T-cell (primary cell): Measurements from ENCODE around the gene POC1A. TPM values are rescaled to one million over a fixed set of nuclear protein-coding genes. Genes with fewer than 3 reads are reported as not detected.

Experiments
- ATAC-seq, 4 experiments: fragments of 200-7000 bp in 3 of 4; fragments of 150-1000 bp in 1 of 4; cut with Tn5 transposase; replicated peaks in 1 of 4; 1 replicate in 3 of 4; 2 replicates in 1 of 4; pipeline ENCODE4 v1.10.0; 2021; ENCODE audit warnings: moderate library complexity in 3 of 4, mild to moderate bottlenecking in 2 of 4, moderate number of reproducible peaks in 1 of 4
- CTCF ChIA-PET, 2 donors: fragments of 300-600 bp; sonication (Branson Sonifier 250); formaldehyde crosslinking; loops; one replicate each; lab custom pipeline; 2022; ENCODE audit warnings: antibody characterized with exemption in 2 of 2; lab: Charles Lee
- POLR2A ChIA-PET, 2 donors: fragments of 300-600 bp; sonication (Branson Sonifier 250); formaldehyde crosslinking; loops; one replicate each; lab custom pipeline; 2022; ENCODE audit warnings: antibody characterized with exemption in 2 of 2; lab: Charles Lee
- DNase-seq, 35 experiments: peaks; one replicate each; pipeline versions ENCODE4 v3.0.0 to v3.0.0-alpha.2; 2013 to 2023
- H3K27ac ChIP-seq: one replicate; pipeline ENCODE4 v1.5.1; 2013; ENCODE audit warnings: low read length
- H3K27me3 ChIP-seq, 2 experiments: replicated peaks in 1 of 2; 1 replicate in 1 of 2; 2 replicates in 1 of 2; pipeline versions ENCODE4 v1.6.1 to v1.7.0; 2013; ENCODE audit warnings: low read length in 1 of 2, mixed read lengths in 1 of 2; ENCODE audit not compliant: control insufficient read depth in 2 of 2, insufficient read depth in 2 of 2; ENCODE audit errors: extremely low read depth in 1 of 2
- H3K36me3 ChIP-seq, 2 donors: 1 replicate in 1 of 2; 2 replicates in 1 of 2; pipeline versions ENCODE4 v1.6.1 to v1.7.0; 2013; ENCODE audit warnings: low read length in 1 of 2; ENCODE audit not compliant: control insufficient read depth in 2 of 2, insufficient read depth in 1 of 2; ENCODE audit errors: extremely low read depth in 1 of 2
- H3K4me1 ChIP-seq, 2 experiments: 1 replicate in 1 of 2; 2 replicates in 1 of 2; pipeline versions ENCODE4 v1.6.1 to v1.7.0; 2013; ENCODE audit warnings: low read length in 2 of 2, mixed read lengths in 1 of 2; ENCODE audit not compliant: insufficient read depth in 2 of 2, control insufficient read depth in 1 of 2; ENCODE audit errors: extremely low read depth in 1 of 2
- H3K4me3 ChIP-seq, 2 donors: 1 replicate in 1 of 2; 2 replicates in 1 of 2; pipeline versions ENCODE4 v1.5.1 to v1.7.0; 2013; ENCODE audit warnings: mild to moderate bottlenecking in 2 of 2, low read length in 1 of 2, moderate library complexity in 1 of 2; ENCODE audit not compliant: control insufficient read depth in 1 of 2; ENCODE audit errors: extremely low read depth in 1 of 2
- H3K9me3 ChIP-seq: 2 replicates; pipeline ENCODE4 v1.7.0; 2013
- H3K27ac Mint-ChIP-seq, 2 donors: one replicate each; pipeline ENCODE4 v1.8.0; 2020 to 2021; ENCODE audit warnings: mild to moderate bottlenecking in 2 of 2, mixed read lengths in 2 of 2
- H3K27me3 Mint-ChIP-seq, 2 donors: one replicate each; pipeline ENCODE4 v1.8.0; 2021 to 2022; ENCODE audit warnings: mixed read lengths in 2 of 2
- H3K36me3 Mint-ChIP-seq: one replicate; pipeline ENCODE4 v1.8.0; 2021; ENCODE audit warnings: mixed read lengths
- H3K4me1 Mint-ChIP-seq, 3 donors: one replicate each; pipeline ENCODE4 v1.8.0; 2020 to 2022; ENCODE audit warnings: mixed read lengths in 3 of 3, mild to moderate bottlenecking in 1 of 3
- H3K4me3 Mint-ChIP-seq, 3 donors: one replicate each; pipeline ENCODE4 v1.8.0; 2020 to 2022; ENCODE audit warnings: mild to moderate bottlenecking in 3 of 3, mixed read lengths in 3 of 3, moderate library complexity in 3 of 3
- H3K9me3 Mint-ChIP-seq, 3 donors: one replicate each; pipeline ENCODE4 v1.8.0; 2020 to 2022; ENCODE audit warnings: mixed read lengths in 3 of 3
- WGBS: methylation state at CpG from one replicate; pipeline ENCODE4 v1.1.5; 2013; ENCODE audit warnings: missing lambda C conversion rate; ENCODE audit not compliant: insufficient coverage; 5-methylcytosine and 5-hydroxymethylcytosine counted together
- total RNA-seq, 35 experiments: library from RNA in 6 of 35; stranded (reverse) in 6 of 35; fragments of 120-200 nt in 1 of 35; gene quantifications; one replicate each; pipeline versions ENCODE4 v1.2.1 to v1.2.4 and lab custom pipeline; 2013 to 2026

The POC1A gene
- total RNA-seq, 5 donors from 2014 or later (not counting 1 experiment from before 2014, with no cell fraction given), result 0.91 to 1.9 (median 1.7) TPM

GRCh38 chr3:52132930-52133329 lies 21.3 kb downstream of the POC1A start:
- Histone ChIP-seq H3K27ac (no peak overlapping the region), H3K36me3 (peaks cover 0 to 7% of the 10 kb centered on the region in 2 donors), H3K4me3 (no peak overlapping the region), H3K9me3 (no peaks in the 10 kb centered on the region), H3K4me1 (no peaks in the 10 kb centered on the region), H3K27me3 (no peaks in the 10 kb centered on the region)
- Mint-ChIP-seq H3K4me1 (peaks cover 0 to 1% (median 0%) of the 10 kb centered on the region in 3 donors), H3K27me3 (no peaks in the 10 kb centered on the region), H3K36me3 (no peaks in the 10 kb centered on the region), H3K9me3 (no peaks in the 10 kb centered on the region), H3K4me3 (no peak overlapping the region), H3K27ac (no peak overlapping the region)
- ATAC-seq (no peak), DNase-seq (no peak)
- POLR2A ChIA-PET, result no interaction called here
- CTCF ChIA-PET, result no interaction called here
- WGBS, result 97% methylated on average over 6 of the region's 8 CpGs

- H3K9me3 Mint-ChIP-seq, result no peaks in the 10 kb centered on the region
- no peaks in the 10 kb centered on the region for H3K36me3 Mint-ChIP-seq
- H3K4me1 Mint-ChIP-seq, result peaks cover 0 to 1% (median 0%) of the 10 kb centered on the region in 3 donors
- H3K36me3 ChIP-seq, result peaks cover 0 to 2% of the 10 kb centered on the region in 2 donors
- ChIA-PET CTCF (no interaction called here), POLR2A (no interaction called here)
- H3K9me3 ChIP-seq, result no peaks in the 10 kb centered on the region
- H3K27me3 ChIP-seq, result no peaks in the 10 kb centered on the region
- H3K4me3 ChIP-seq, result no peak overlapping the region
- H3K4me3 Mint-ChIP-seq, result no peak overlapping the region
- DNase-seq (no peak), ATAC-seq (no peak)
- H3K27me3 Mint-ChIP-seq, result no peaks in the 10 kb centered on the region
- H3K27ac ChIP-seq, result no peak overlapping the region
- no CpG with 5 or more reads among the region's 1 CpG for WGBS
- no peaks in the 10 kb centered on the region for H3K4me1 ChIP-seq
- H3K27ac Mint-ChIP-seq, result no peak overlapping the region
Measured at GRCh38 chr3:52132041-52132440, 22.2 kb downstream of the POC1A start.

GRCh38 chr3:52130966-52131622 lies 23.1 kb downstream of the POC1A start:
- H3K36me3 ChIP-seq, result peaks cover 0 to 1% of the 10 kb centered on the region in 2 donors
- POLR2A ChIA-PET, result interaction anchor here in 1 of 2 donors (0.6 kb wide), 1 partner anchor 54 kb away, joined by 6 read pairs; no protein-coding TSS in a partner anchor
- peaks cover 0 to 1% (median 0%) of the 10 kb centered on the region in 3 donors for H3K4me1 Mint-ChIP-seq
- WGBS, result 74% methylated on average over 7 of the region's 14 CpGs
- H3K27me3 ChIP-seq, result no peaks in the 10 kb centered on the region
- H3K27ac ChIP-seq, result no peak overlapping the region
- H3K9me3 Mint-ChIP-seq, result no peaks in the 10 kb centered on the region
- CTCF ChIA-PET, result interaction anchor here (0.6 kb wide), 2 partner anchors 11 to 125 kb away, joined by 5 to 7 read pairs; no protein-coding TSS in a partner anchor
- H3K36me3 Mint-ChIP-seq, result no peaks in the 10 kb centered on the region
- H3K9me3 ChIP-seq, result no peaks in the 10 kb centered on the region
- DNase-seq (no peak), ATAC-seq (no peak)
- H3K27ac Mint-ChIP-seq, result no peak overlapping the region
- no peak overlapping the region for H3K4me3 Mint-ChIP-seq
- H3K4me1 ChIP-seq, result no peaks in the 10 kb centered on the region
- no peak overlapping the region for H3K4me3 ChIP-seq
- no peaks in the 10 kb centered on the region for H3K27me3 Mint-ChIP-seq

GRCh38 chr3:52128118-52128683 lies 26.0 kb downstream of the POC1A start:
- POLR2A ChIA-PET, result no interaction called here
- Mint-ChIP-seq H3K27me3 (no peaks in the 10 kb centered on the region), H3K27ac (no peak overlapping the region), H3K36me3 (no peaks in the 10 kb centered on the region), H3K4me1 (no peaks in the 10 kb centered on the region), H3K4me3 (no peak overlapping the region), H3K9me3 (no peaks in the 10 kb centered on the region)
- no peak for ATAC-seq
- 94% methylated on average over 6 of the region's 7 CpGs for WGBS
- DNase-seq, result no peak
- Histone ChIP-seq H3K27me3 (no peaks in the 10 kb centered on the region), H3K9me3 (no peaks in the 10 kb centered on the region), H3K27ac (no peak overlapping the region), H3K4me1 (peaks cover 0 to 1% of the 10 kb centered on the region in 2 experiments), H3K4me3 (no peak overlapping the region), H3K36me3 (peaks cover 0 to 3% of the 10 kb centered on the region in 2 donors)
- CTCF ChIA-PET, result no interaction called here

GRCh38 chr3:52126500-52126899 lies 27.7 kb downstream of the POC1A start:
- DNase-seq, result no peak
- Mint-ChIP-seq H3K27ac (no peak overlapping the region), H3K9me3 (no peaks in the 10 kb centered on the region), H3K4me1 (peaks cover 0 to 6% (median 0%) of the 10 kb centered on the region in 3 donors), H3K36me3 (no peaks in the 10 kb centered on the region), H3K4me3 (no peak overlapping the region), H3K27me3 (no peaks in the 10 kb centered on the region)
- 95% methylated on average over 3 of the region's 6 CpGs for WGBS
- no peak for ATAC-seq
- Histone ChIP-seq H3K4me1 (peaks cover under 1 to 8% of the 10 kb centered on the region in 2 experiments), H3K27ac (no peak overlapping the region), H3K4me3 (no peak overlapping the region), H3K27me3 (no peaks in the 10 kb centered on the region), H3K9me3 (no peaks in the 10 kb centered on the region), H3K36me3 (peaks cover 0 to 3% of the 10 kb centered on the region in 2 donors)
- CTCF ChIA-PET, result no interaction called here
- POLR2A ChIA-PET, result interaction anchor here in 1 of 2 donors (0.6 kb wide), 1 partner anchor 577 kb away, joined by 6 read pairs; no protein-coding TSS in a partner anchor

GRCh38 chr3:52126036-52126435 lies 28.2 kb downstream of the POC1A start:
- CTCF ChIA-PET, result no interaction called here
- 71% methylated on average over 3 of the region's 4 CpGs for WGBS
- peaks cover 0 to 3% of the 10 kb centered on the region in 2 donors for H3K36me3 ChIP-seq
- ATAC-seq (no peak), DNase-seq (no peak)
- peaks cover 3 to 8% of the 10 kb centered on the region in 2 experiments for H3K4me1 ChIP-seq
- POLR2A ChIA-PET, result interaction anchor here in 1 of 2 donors (0.6 kb wide), 1 partner anchor 576 kb away, joined by 6 read pairs; no protein-coding TSS in a partner anchor
- Mint-ChIP-seq H3K4me1 (peaks cover 0 to 9% (median 1%) of the 10 kb centered on the region in 3 donors), H3K4me3 (no peak overlapping the region), H3K36me3 (no peaks in the 10 kb centered on the region), H3K27me3 (no peaks in the 10 kb centered on the region), H3K9me3 (no peaks in the 10 kb centered on the region), H3K27ac (no peak overlapping the region)
- no peaks in the 10 kb centered on the region for H3K27me3 ChIP-seq
- H3K9me3 ChIP-seq, result no peaks in the 10 kb centered on the region
- no peak overlapping the region for H3K4me3 ChIP-seq
- H3K27ac ChIP-seq, result no peak overlapping the region
